ENCODE measurements around the gene HEXIM1. TPM values are rescaled to one million over a fixed set of nuclear protein-coding genes. Genes with fewer than 3 reads are reported as not detected.

HEXIM1 gene
- total RNA-seq, 1 experiment from 2014 or later, result 78.0 TPM

DNA sequence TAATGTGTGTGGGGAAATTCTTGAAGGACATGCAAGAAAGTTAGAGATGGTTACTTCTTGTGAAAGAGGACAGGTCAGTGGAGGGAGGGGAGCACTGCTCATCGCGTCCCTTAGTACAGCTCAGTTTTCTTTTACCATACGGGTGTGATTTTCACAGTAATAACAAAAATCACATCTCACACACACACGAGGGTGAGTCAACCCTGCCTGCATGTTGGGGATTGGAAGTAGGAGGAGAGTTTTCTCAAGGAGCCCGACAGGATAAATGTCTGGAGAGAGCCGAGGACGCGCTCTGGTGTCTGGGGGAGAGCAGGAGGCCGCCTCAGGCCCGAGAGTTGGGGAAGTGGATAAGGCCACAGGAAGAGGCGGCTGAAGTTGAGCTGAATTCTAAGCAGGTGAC, 32.4 kb upstream of the HEXIM1 start:
- no TSS peak for BruUV-seq (replicated peaks)
- H3K4me1 Mint-ChIP-seq (ENCODE audit: low read depth, unreplicated experiment), result peaks cover 6% of the 10 kb centered on the region
- TF ChIP-seq, protein P1, sequence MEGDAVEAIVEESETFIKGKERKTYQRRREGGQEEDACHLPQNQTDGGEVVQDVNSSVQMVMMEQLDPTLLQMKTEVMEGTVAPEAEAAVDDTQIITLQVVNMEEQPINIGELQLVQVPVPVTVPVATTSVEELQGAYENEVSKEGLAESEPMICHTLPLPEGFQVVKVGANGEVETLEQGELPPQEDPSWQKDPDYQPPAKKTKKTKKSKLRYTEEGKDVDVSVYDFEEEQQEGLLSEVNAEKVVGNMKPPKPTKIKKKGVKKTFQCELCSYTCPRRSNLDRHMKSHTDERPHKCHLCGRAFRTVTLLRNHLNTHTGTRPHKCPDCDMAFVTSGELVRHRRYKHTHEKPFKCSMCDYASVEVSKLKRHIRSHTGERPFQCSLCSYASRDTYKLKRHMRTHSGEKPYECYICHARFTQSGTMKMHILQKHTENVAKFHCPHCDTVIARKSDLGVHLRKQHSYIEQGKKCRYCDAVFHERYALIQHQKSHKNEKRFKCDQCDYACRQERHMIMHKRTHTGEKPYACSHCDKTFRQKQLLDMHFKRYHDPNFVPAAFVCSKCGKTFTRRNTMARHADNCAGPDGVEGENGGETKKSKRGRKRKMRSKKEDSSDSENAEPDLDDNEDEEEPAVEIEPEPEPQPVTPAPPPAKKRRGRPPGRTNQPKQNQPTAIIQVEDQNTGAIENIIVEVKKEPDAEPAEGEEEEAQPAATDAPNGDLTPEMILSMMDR (IDR thresholded peaks at IDR 0.05; ENCODE audit: insufficient read depth in 1 of 2, low read depth in 1 of 2, low read length in 1 of 2, severe bottlenecking in 1 of 2, unreplicated experiment in 1 of 2), result no peak
- peak overlapping the region; percentile 25 for H3K27ac Mint-ChIP-seq (ENCODE audit: unreplicated experiment)
- intact Hi-C loops (cut with micrococcal nuclease; ENCODE audit: unreplicated experiment), result no loop called here
- Histone ChIP-seq H3K27me3 (replicated peaks; ENCODE audit: control insufficient read depth, insufficient read depth, low read length) (no peaks in the 10 kb centered on the region), H3K9me3 (no peaks in the 10 kb centered on the region), H3K4me3 (ENCODE audit: low read depth, low read length) (no peak overlapping the region), H3K4me1 (peaks cover 7% of the 10 kb centered on the region; the same call in 1 of the 2 replicates), H3K36me3 (ENCODE audit: control insufficient read depth, insufficient read depth, low read length) (peaks cover 2% of the 10 kb centered on the region; the same call in 1 of the 2 replicates)
- ChIA-PET POLR2A (no interaction called here), CTCF (interaction anchor here (1.0 to 1.4 kb wide), 2 partner anchors 19 to 20 kb away, joined by 3 read pairs; partner anchors contain the start of gene ACBD4)
- peaks cover 46% of the 10 kb centered on the region for H3K36me3 Mint-ChIP-seq (ENCODE audit: insufficient read depth, unreplicated experiment)
- DNase-seq, result no peak
- H3K4me3 Mint-ChIP-seq (ENCODE audit: unreplicated experiment), result no peak overlapping the region
- no peaks in the 10 kb centered on the region for H3K9me3 Mint-ChIP-seq (ENCODE audit: unreplicated experiment)
- no peaks in the 10 kb centered on the region for H3K27me3 Mint-ChIP-seq (ENCODE audit: insufficient read depth, unreplicated experiment)

- Histone ChIP-seq H3K4me3 (ENCODE audit: low read depth, low read length) (no peak overlapping the region), H3K27me3 (replicated peaks; ENCODE audit: control insufficient read depth, insufficient read depth, low read length) (no peaks in the 10 kb centered on the region), H3K9me3 (no peaks in the 10 kb centered on the region), H3K4me1 (peaks cover 7% of the 10 kb centered on the region; the same call in 1 of the 2 replicates), H3K36me3 (ENCODE audit: control insufficient read depth, insufficient read depth, low read length) (peaks cover 2% of the 10 kb centered on the region; the same call in 1 of the 2 replicates)
- no TSS peak for BruUV-seq (replicated peaks)
- H3K36me3 Mint-ChIP-seq (ENCODE audit: insufficient read depth, unreplicated experiment), result peaks cover 48% of the 10 kb centered on the region
- intact Hi-C loops (cut with micrococcal nuclease; ENCODE audit: unreplicated experiment), result no loop called here
- no peaks in the 10 kb centered on the region for H3K9me3 Mint-ChIP-seq (ENCODE audit: unreplicated experiment)
- no peak for DNase-seq
- POLR2A ChIA-PET, result no interaction called here
- peak overlapping the region; percentile 25 for H3K27ac Mint-ChIP-seq (ENCODE audit: unreplicated experiment)
- peaks cover 6% of the 10 kb centered on the region for H3K4me1 Mint-ChIP-seq (ENCODE audit: low read depth, unreplicated experiment)
- TF ChIP-seq, protein P1 (IDR thresholded peaks at IDR 0.05; ENCODE audit: insufficient read depth in 1 of 2, low read depth in 1 of 2, low read length in 1 of 2, severe bottlenecking in 1 of 2, unreplicated experiment in 1 of 2), result no peak
- H3K27me3 Mint-ChIP-seq (ENCODE audit: insufficient read depth, unreplicated experiment), result no peaks in the 10 kb centered on the region
- CTCF ChIA-PET, result interaction anchor here (1.4 kb wide), 1 partner anchor 19 kb away, joined by 3 read pairs; the partner anchor contains the start of gene ACBD4
- no peak overlapping the region for H3K4me3 Mint-ChIP-seq (ENCODE audit: unreplicated experiment)
Observed at GRCh38 chr17:45116434-45117016, 31.8 kb upstream of the HEXIM1 start.

DNA sequence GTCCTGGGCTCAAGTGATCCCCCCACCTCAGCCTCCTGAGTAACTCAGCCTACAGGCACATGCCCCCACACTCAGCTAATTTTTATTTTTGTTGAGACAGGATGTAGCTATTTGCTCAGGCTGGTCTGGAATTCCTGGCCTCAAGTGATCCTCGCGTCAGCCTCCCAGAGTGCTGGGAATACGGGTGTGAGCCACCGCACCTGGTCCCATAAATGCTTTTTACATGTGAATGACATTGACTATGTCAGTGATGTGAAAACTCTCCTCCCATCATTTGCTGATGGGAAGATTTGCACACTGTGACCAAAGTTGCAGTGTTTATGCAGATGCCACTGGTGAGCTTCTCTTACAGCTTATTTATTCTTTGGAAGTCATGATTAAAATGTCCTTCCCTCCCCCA, 30.9 kb upstream of the HEXIM1 start:
- ChIA-PET CTCF (interaction anchor here (1.4 kb wide), 1 partner anchor 18 kb away, joined by 3 read pairs; the partner anchor contains the start of gene ACBD4), POLR2A (no interaction called here)
- intact Hi-C loops (cut with micrococcal nuclease; ENCODE audit: unreplicated experiment), result no loop called here
- Histone ChIP-seq H3K27me3 (replicated peaks; ENCODE audit: control insufficient read depth, insufficient read depth, low read length) (no peaks in the 10 kb centered on the region), H3K36me3 (ENCODE audit: control insufficient read depth, insufficient read depth, low read length) (peaks cover 2% of the 10 kb centered on the region; the same call in 1 of the 2 replicates), H3K4me3 (ENCODE audit: low read depth, low read length) (no peak overlapping the region), H3K9me3 (no peaks in the 10 kb centered on the region), H3K4me1 (peaks cover 12% of the 10 kb centered on the region)
- DNase-seq, result no peak
- no peak overlapping the region for H3K4me3 Mint-ChIP-seq (ENCODE audit: unreplicated experiment)
- no TSS peak for BruUV-seq (replicated peaks)
- H3K4me1 Mint-ChIP-seq (ENCODE audit: low read depth, unreplicated experiment), result peaks cover 6% of the 10 kb centered on the region
- no peaks in the 10 kb centered on the region for H3K27me3 Mint-ChIP-seq (ENCODE audit: insufficient read depth, unreplicated experiment)
- TF ChIP-seq, protein P1 (IDR thresholded peaks at IDR 0.05; ENCODE audit: insufficient read depth in 1 of 2, low read depth in 1 of 2, low read length in 1 of 2, severe bottlenecking in 1 of 2, unreplicated experiment in 1 of 2), result no peak
- H3K27ac Mint-ChIP-seq (ENCODE audit: unreplicated experiment), result no peak overlapping the region
- H3K9me3 Mint-ChIP-seq (ENCODE audit: unreplicated experiment), result no peaks in the 10 kb centered on the region
- H3K36me3 Mint-ChIP-seq (ENCODE audit: insufficient read depth, unreplicated experiment), result peaks cover 47% of the 10 kb centered on the region

Measured in Caco-2 (cell line).